ENCODE measurements around the gene ARID1B. TPM values are rescaled to one million over a fixed set of nuclear protein-coding genes. Genes with fewer than 3 reads are reported as not detected.

The ARID1B gene
- total RNA-seq, 1 donor from 2014 or later: 101 TPM

DNA sequence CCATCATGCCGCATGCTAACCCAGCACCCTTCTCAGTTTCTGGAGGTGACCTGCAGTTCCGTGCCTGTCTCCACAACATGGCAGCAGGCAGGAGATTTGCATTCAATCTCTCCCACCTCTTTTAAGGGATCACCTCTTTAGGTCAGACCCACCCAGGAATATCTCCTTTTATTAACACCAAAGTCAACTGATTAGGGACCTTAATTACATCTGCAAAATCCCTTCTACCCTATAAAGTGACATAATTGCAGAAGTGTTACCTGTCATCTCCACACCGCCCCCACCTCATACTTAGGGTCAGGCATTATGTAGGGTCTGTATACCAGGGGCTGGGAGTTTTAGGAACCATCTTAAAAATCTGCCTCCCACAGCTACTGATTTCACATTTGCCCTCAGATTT is 278.7 kb downstream of the ARID1B start:
- Mint-ChIP-seq H3K4me3 (no peak overlapping the region), H3K36me3 (ENCODE audit: low read depth) (peaks cover 12% of the 10 kb centered on the region), H3K9me3 (no peaks in the 10 kb centered on the region), H3K27ac (ENCODE audit: unreplicated experiment) (no peak overlapping the region), H3K27me3 (ENCODE audit: low read depth) (no peaks in the 10 kb centered on the region), H3K4me1 (peaks cover 27% of the 10 kb centered on the region)
- no peak for DNase-seq (ENCODE audit: low read depth, low spot score)
- TF ChIP-seq, protein P1, sequence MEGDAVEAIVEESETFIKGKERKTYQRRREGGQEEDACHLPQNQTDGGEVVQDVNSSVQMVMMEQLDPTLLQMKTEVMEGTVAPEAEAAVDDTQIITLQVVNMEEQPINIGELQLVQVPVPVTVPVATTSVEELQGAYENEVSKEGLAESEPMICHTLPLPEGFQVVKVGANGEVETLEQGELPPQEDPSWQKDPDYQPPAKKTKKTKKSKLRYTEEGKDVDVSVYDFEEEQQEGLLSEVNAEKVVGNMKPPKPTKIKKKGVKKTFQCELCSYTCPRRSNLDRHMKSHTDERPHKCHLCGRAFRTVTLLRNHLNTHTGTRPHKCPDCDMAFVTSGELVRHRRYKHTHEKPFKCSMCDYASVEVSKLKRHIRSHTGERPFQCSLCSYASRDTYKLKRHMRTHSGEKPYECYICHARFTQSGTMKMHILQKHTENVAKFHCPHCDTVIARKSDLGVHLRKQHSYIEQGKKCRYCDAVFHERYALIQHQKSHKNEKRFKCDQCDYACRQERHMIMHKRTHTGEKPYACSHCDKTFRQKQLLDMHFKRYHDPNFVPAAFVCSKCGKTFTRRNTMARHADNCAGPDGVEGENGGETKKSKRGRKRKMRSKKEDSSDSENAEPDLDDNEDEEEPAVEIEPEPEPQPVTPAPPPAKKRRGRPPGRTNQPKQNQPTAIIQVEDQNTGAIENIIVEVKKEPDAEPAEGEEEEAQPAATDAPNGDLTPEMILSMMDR (conservative IDR thresholded peaks at IDR 0.05): no peak

DNA sequence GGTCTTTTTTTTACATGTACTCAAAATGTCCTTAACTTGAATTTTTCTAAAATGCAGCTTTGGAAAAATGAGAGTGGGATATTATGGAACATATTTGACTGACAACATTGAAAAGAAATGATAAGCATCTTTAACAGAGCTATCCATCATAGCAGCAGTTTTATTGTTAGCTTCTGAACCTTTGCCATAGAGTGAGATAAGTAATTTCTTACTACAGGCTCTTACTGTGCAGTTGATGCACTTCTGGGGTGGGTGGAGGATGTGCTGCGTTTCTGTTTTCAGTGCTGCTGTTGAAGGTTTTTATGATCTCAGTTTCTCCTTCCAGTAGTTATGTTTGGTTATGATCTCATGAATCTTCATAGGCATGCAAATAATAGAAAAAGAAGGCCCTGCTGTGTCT is 279.1 kb downstream of the ARID1B start:
- peaks cover 24% of the 10 kb centered on the region for H3K4me1 Mint-ChIP-seq
- DNase-seq (ENCODE audit: low read depth, low spot score): no peak
- no peak overlapping the region for H3K27ac Mint-ChIP-seq (ENCODE audit: unreplicated experiment)
- H3K36me3 Mint-ChIP-seq (ENCODE audit: low read depth): peaks cover 12% of the 10 kb centered on the region
- TF ChIP-seq, protein P1 (conservative IDR thresholded peaks at IDR 0.05): no peak
- H3K27me3 Mint-ChIP-seq (ENCODE audit: low read depth): no peaks in the 10 kb centered on the region
- H3K4me3 Mint-ChIP-seq: no peak overlapping the region
- H3K9me3 Mint-ChIP-seq: no peaks in the 10 kb centered on the region

DNA sequence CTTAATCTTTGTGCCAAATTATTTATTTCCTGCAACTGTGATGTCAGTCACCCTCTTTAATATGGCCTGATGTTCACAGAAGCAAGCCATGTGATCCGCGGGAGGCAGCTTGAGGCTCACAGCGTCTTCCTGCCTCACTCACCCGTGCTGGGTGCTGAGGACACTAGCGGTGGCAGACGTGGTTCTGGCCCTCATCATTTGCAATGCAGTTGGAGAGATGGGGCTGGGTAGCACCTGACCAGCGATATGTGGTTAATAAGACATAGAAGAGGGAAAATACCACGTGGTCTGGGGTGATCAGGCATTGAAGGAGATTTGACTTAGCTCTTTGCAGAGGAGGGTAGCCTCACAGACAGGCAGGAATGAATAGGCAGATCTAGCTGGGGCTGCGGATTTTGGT is 281.4 kb downstream of the ARID1B start:
- H3K36me3 Mint-ChIP-seq (ENCODE audit: low read depth): peaks cover 12% of the 10 kb centered on the region
- DNase-seq (ENCODE audit: low read depth, low spot score): no peak
- H3K9me3 Mint-ChIP-seq: no peaks in the 10 kb centered on the region
- H3K4me1 Mint-ChIP-seq: peaks cover 32% of the 10 kb centered on the region
- H3K27me3 Mint-ChIP-seq (ENCODE audit: low read depth): no peaks in the 10 kb centered on the region
- H3K4me3 Mint-ChIP-seq: no peak overlapping the region
- H3K27ac Mint-ChIP-seq (ENCODE audit: unreplicated experiment): no peak overlapping the region
- TF ChIP-seq, protein P1 (conservative IDR thresholded peaks at IDR 0.05): no peak

DNA sequence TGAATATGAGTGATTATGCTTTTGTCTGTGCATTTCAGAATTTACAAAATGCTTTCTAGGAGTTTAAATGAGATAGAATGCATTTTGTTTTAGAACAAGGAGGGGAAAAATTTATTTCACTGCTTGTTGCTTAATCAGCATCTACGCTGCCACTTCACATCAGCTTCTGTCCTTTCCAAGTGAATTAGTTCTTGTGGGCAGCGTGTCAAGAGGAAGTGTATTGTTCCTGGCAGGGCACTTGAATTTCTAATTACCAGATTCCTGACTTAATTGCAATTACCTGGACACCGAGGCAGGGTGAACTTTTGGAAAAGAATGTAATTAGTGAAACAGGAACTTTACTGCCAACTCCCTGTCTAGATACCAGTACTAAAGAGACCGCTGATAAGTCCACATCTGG is 282.6 kb downstream of the ARID1B start:
- Mint-ChIP-seq H3K9me3 (no peaks in the 10 kb centered on the region), H3K27me3 (ENCODE audit: low read depth) (no peaks in the 10 kb centered on the region), H3K36me3 (ENCODE audit: low read depth) (peaks cover 12% of the 10 kb centered on the region), H3K4me3 (no peak overlapping the region), H3K27ac (ENCODE audit: unreplicated experiment) (peak overlapping the region; percentile 1), H3K4me1 (peaks cover 43% of the 10 kb centered on the region)
- DNase-seq (ENCODE audit: low read depth, low spot score): no peak
- TF ChIP-seq, protein P1 (conservative IDR thresholded peaks at IDR 0.05): no peak

DNA sequence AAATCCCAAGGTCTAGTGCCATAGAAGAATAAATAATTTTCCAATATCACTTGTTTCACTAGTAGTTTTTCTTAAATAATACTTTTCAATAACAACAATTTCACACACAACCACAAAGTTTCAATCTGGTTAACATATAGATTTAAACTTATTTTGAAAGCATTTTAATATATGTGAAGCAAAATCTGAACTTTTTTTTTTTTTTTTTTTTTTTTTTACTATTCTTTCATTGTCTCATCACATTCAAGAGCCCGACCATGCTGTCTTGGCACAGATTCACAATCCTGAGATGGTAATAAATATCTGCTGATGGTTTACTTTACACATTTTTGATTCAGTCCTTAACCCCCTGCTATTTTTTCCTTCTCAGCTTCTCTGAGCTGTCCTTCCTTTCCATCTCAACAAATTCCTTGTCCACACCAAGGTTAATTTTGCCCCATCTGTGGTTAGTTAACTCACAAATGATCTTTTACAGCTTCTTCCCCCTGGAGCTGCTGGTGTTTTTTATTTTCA is 283.3 kb downstream of the ARID1B start:
- no peak overlapping the region for H3K4me3 Mint-ChIP-seq
- DNase-seq (ENCODE audit: low read depth, low spot score): no peak
- peaks cover 50% of the 10 kb centered on the region for H3K4me1 Mint-ChIP-seq
- TF ChIP-seq, protein P1 (conservative IDR thresholded peaks at IDR 0.05): no peak
- H3K9me3 Mint-ChIP-seq: no peaks in the 10 kb centered on the region
- H3K27ac Mint-ChIP-seq (ENCODE audit: unreplicated experiment): no peak overlapping the region
- H3K36me3 Mint-ChIP-seq (ENCODE audit: low read depth): peaks cover 8% of the 10 kb centered on the region
- no peaks in the 10 kb centered on the region for H3K27me3 Mint-ChIP-seq (ENCODE audit: low read depth)

Measured in neural crest cell (in vitro differentiated cells).